ENCODE data around the gene HES1. TPM values are rescaled to one million over a fixed set of nuclear protein-coding genes. Genes with fewer than 3 reads are reported as not detected.

The HES1 gene
- total and polyA plus RNA-seq, 5 donors from 2014 or later = 0.17 to 10.5 (median 0.71) TPM; not detected in 2

- DNase-seq = peak in 1 of 3 donors; percentile 22
- Histone ChIP-seq H3K9me3 (ENCODE audit: control insufficient read depth in 2 of 2, low read length in 2 of 2) (no peaks in the 10 kb centered on the region), H3K27me3 (ENCODE audit: control insufficient read depth, insufficient read depth, low read length) (no peaks in the 10 kb centered on the region), H3K4me1 (ENCODE audit: control insufficient read depth, insufficient read depth, low read length, poor library complexity, severe bottlenecking) (peaks cover 3% of the 10 kb centered on the region), H3K27ac (ENCODE audit: insufficient read depth, low read length, poor library complexity, severe bottlenecking) (no peak overlapping the region), H3K4me3 (ENCODE audit: low read depth, low read length) (no peak overlapping the region), H3K36me3 (ENCODE audit: control insufficient read depth, insufficient read depth, low read length) (no peaks in the 10 kb centered on the region)
- ATAC-seq (ENCODE audit: low read depth in 2 of 2) = no peak
- Mint-ChIP-seq H3K9me3 (peaks cover 0 to 1% (median 0%) of the 10 kb centered on the region in 7 donors), H3K27ac (no peak overlapping the region), H3K4me1 (peaks cover 0 to 16% (median 15%) of the 10 kb centered on the region in 4 donors), H3K36me3 (no peaks in the 10 kb centered on the region), H3K4me3 (no peak overlapping the region), H3K27me3 (peaks cover 15% of the 10 kb centered on the region)
These were observed 37.7 kb upstream of the HES1 start for GRCh38 chr3:194098081-194098842.

GRCh38 chr3:194098843-194099183 lies 37.1 kb upstream of the HES1 start:
- H3K9me3 Mint-ChIP-seq = peaks cover 0 to 1% (median 0%) of the 10 kb centered on the region in 7 donors
- Histone ChIP-seq H3K36me3 (ENCODE audit: control insufficient read depth, insufficient read depth, low read length) (no peaks in the 10 kb centered on the region), H3K9me3 (ENCODE audit: control insufficient read depth in 2 of 2, low read length in 2 of 2) (no peaks in the 10 kb centered on the region), H3K27ac (ENCODE audit: insufficient read depth, low read length, poor library complexity, severe bottlenecking) (no peak overlapping the region), H3K4me1 (ENCODE audit: control insufficient read depth, insufficient read depth, low read length, poor library complexity, severe bottlenecking) (peaks cover 8% of the 10 kb centered on the region), H3K4me3 (ENCODE audit: low read depth, low read length) (no peak overlapping the region), H3K27me3 (ENCODE audit: control insufficient read depth, insufficient read depth, low read length) (no peaks in the 10 kb centered on the region)
- ATAC-seq (ENCODE audit: low read depth in 2 of 2) = no peak
- peak overlapping the region in 1 of 3 donors; percentile 55 for H3K27ac Mint-ChIP-seq
- H3K27me3 Mint-ChIP-seq = peaks cover 15% of the 10 kb centered on the region
- H3K36me3 Mint-ChIP-seq = no peaks in the 10 kb centered on the region
- H3K4me3 Mint-ChIP-seq = no peak overlapping the region
- no peak for DNase-seq
- peaks cover 0 to 19% (median 18%) of the 10 kb centered on the region in 4 donors for H3K4me1 Mint-ChIP-seq

- H3K27ac Mint-ChIP-seq = peak overlapping the region in 1 of 3 donors; percentile 55
- DNase-seq = no peak
- H3K36me3 Mint-ChIP-seq = no peaks in the 10 kb centered on the region
- H3K9me3 Mint-ChIP-seq = peaks cover 0 to 1% (median 0%) of the 10 kb centered on the region in 7 donors
- H3K4me3 Mint-ChIP-seq = no peak overlapping the region
- Histone ChIP-seq H3K4me1 (ENCODE audit: control insufficient read depth, insufficient read depth, low read length, poor library complexity, severe bottlenecking) (peaks cover 12% of the 10 kb centered on the region), H3K4me3 (ENCODE audit: low read depth, low read length) (no peak overlapping the region), H3K9me3 (ENCODE audit: control insufficient read depth in 2 of 2, low read length in 2 of 2) (no peaks in the 10 kb centered on the region), H3K27me3 (ENCODE audit: control insufficient read depth, insufficient read depth, low read length) (no peaks in the 10 kb centered on the region), H3K36me3 (ENCODE audit: control insufficient read depth, insufficient read depth, low read length) (no peaks in the 10 kb centered on the region), H3K27ac (ENCODE audit: insufficient read depth, low read length, poor library complexity, severe bottlenecking) (no peak overlapping the region)
- ATAC-seq (ENCODE audit: low read depth in 2 of 2) = no peak
- H3K4me1 Mint-ChIP-seq = peaks cover 0 to 21% (median 18%) of the 10 kb centered on the region in 4 donors
- peaks cover 15% of the 10 kb centered on the region for H3K27me3 Mint-ChIP-seq
These were observed 36.7 kb upstream of the HES1 start for GRCh38 chr3:194099215-194099614.

GRCh38 chr3:194100856-194101390 lies 35.0 kb upstream of the HES1 start:
- Histone ChIP-seq H3K4me1 (ENCODE audit: control insufficient read depth, insufficient read depth, low read length, poor library complexity, severe bottlenecking) (peaks cover 12% of the 10 kb centered on the region), H3K27ac (ENCODE audit: insufficient read depth, low read length, poor library complexity, severe bottlenecking) (no peak overlapping the region), H3K27me3 (ENCODE audit: control insufficient read depth, insufficient read depth, low read length) (no peaks in the 10 kb centered on the region), H3K4me3 (ENCODE audit: low read depth, low read length) (no peak overlapping the region), H3K9me3 (ENCODE audit: control insufficient read depth in 2 of 2, low read length in 2 of 2) (no peaks in the 10 kb centered on the region), H3K36me3 (ENCODE audit: control insufficient read depth, insufficient read depth, low read length) (no peaks in the 10 kb centered on the region)
- H3K4me1 Mint-ChIP-seq = peaks cover 0 to 17% (median 14%) of the 10 kb centered on the region in 4 donors
- no peak for DNase-seq
- H3K4me3 Mint-ChIP-seq = no peak overlapping the region
- no peak for ATAC-seq (ENCODE audit: low read depth in 2 of 2)
- no peaks in the 10 kb centered on the region for H3K9me3 Mint-ChIP-seq
- H3K36me3 Mint-ChIP-seq = no peaks in the 10 kb centered on the region
- H3K27ac Mint-ChIP-seq = peak overlapping the region in 1 of 3 donors; percentile 62
- H3K27me3 Mint-ChIP-seq = peaks cover 15% of the 10 kb centered on the region

- Histone ChIP-seq H3K27ac (ENCODE audit: insufficient read depth, low read length, poor library complexity, severe bottlenecking) (no peak overlapping the region), H3K27me3 (ENCODE audit: control insufficient read depth, insufficient read depth, low read length) (no peaks in the 10 kb centered on the region), H3K4me3 (ENCODE audit: low read depth, low read length) (no peak overlapping the region), H3K4me1 (ENCODE audit: control insufficient read depth, insufficient read depth, low read length, poor library complexity, severe bottlenecking) (peaks cover 12% of the 10 kb centered on the region), H3K36me3 (ENCODE audit: control insufficient read depth, insufficient read depth, low read length) (no peaks in the 10 kb centered on the region), H3K9me3 (ENCODE audit: control insufficient read depth in 2 of 2, low read length in 2 of 2) (no peaks in the 10 kb centered on the region)
- H3K4me3 Mint-ChIP-seq = no peak overlapping the region
- ATAC-seq (ENCODE audit: low read depth in 2 of 2) (no peak), DNase-seq (no peak)
- H3K4me1 Mint-ChIP-seq = peaks cover 0 to 17% (median 14%) of the 10 kb centered on the region in 4 donors
- no peak overlapping the region for H3K27ac Mint-ChIP-seq
- H3K36me3 Mint-ChIP-seq = no peaks in the 10 kb centered on the region
- H3K27me3 Mint-ChIP-seq = peaks cover 15% of the 10 kb centered on the region
- H3K9me3 Mint-ChIP-seq = no peaks in the 10 kb centered on the region
These were observed 34.1 kb upstream of the HES1 start for GRCh38 chr3:194101592-194102432.

- Histone ChIP-seq H3K27me3 (ENCODE audit: control insufficient read depth, insufficient read depth, low read length) (no peaks in the 10 kb centered on the region), H3K4me3 (ENCODE audit: low read depth, low read length) (no peak overlapping the region), H3K9me3 (ENCODE audit: control insufficient read depth in 2 of 2, low read length in 2 of 2) (no peaks in the 10 kb centered on the region), H3K36me3 (ENCODE audit: control insufficient read depth, insufficient read depth, low read length) (no peaks in the 10 kb centered on the region), H3K4me1 (ENCODE audit: control insufficient read depth, insufficient read depth, low read length, poor library complexity, severe bottlenecking) (peaks cover 12% of the 10 kb centered on the region), H3K27ac (ENCODE audit: insufficient read depth, low read length, poor library complexity, severe bottlenecking) (no peak overlapping the region)
- H3K9me3 Mint-ChIP-seq = no peaks in the 10 kb centered on the region
- no peak overlapping the region for H3K27ac Mint-ChIP-seq
- H3K4me3 Mint-ChIP-seq = no peak overlapping the region
- no peaks in the 10 kb centered on the region for H3K36me3 Mint-ChIP-seq
- H3K27me3 Mint-ChIP-seq = peaks cover 15% of the 10 kb centered on the region
- ATAC-seq (ENCODE audit: low read depth in 2 of 2) = no peak
- DNase-seq = no peak
- peaks cover 0 to 17% (median 14%) of the 10 kb centered on the region in 4 donors for H3K4me1 Mint-ChIP-seq
These were observed 33.5 kb upstream of the HES1 start for GRCh38 chr3:194102436-194102835.

GRCh38 chr3:194103505-194103904 lies 32.4 kb upstream of the HES1 start:
- H3K4me3 Mint-ChIP-seq = no peak overlapping the region
- peak; percentile 4 to 70 (median 63) for DNase-seq
- Histone ChIP-seq H3K27me3 (ENCODE audit: control insufficient read depth, insufficient read depth, low read length) (no peaks in the 10 kb centered on the region), H3K36me3 (ENCODE audit: control insufficient read depth, insufficient read depth, low read length) (no peaks in the 10 kb centered on the region), H3K4me3 (ENCODE audit: low read depth, low read length) (no peak overlapping the region), H3K4me1 (ENCODE audit: control insufficient read depth, insufficient read depth, low read length, poor library complexity, severe bottlenecking) (peaks cover 12% of the 10 kb centered on the region), H3K9me3 (ENCODE audit: control insufficient read depth in 2 of 2, low read length in 2 of 2) (no peaks in the 10 kb centered on the region), H3K27ac (ENCODE audit: insufficient read depth, low read length, poor library complexity, severe bottlenecking) (no peak overlapping the region)
- ATAC-seq (ENCODE audit: low read depth in 2 of 2) = peak; percentile 94 to 95
- no peaks in the 10 kb centered on the region for H3K9me3 Mint-ChIP-seq
- H3K36me3 Mint-ChIP-seq = no peaks in the 10 kb centered on the region
- H3K27me3 Mint-ChIP-seq = peaks cover 23% of the 10 kb centered on the region
- peaks cover 0 to 15% (median 13%) of the 10 kb centered on the region in 4 donors for H3K4me1 Mint-ChIP-seq
- peak overlapping the region in 2 of 3 donors; percentile 4 to 28 for H3K27ac Mint-ChIP-seq

Measured in CD4-positive, CD25-positive, alpha-beta regulatory T cell (primary cell).